Measurements from ENCODE around the gene SLF1.
"Not testable (repeated sequence)": the region's sequence is repeated elsewhere in the genome, so short reads cannot be mapped to it uniquely, and the experiment has no call there.

Gene SLF1

GRCh38 chr5:94618493-94619328, at the start of gene SLF1, which contains the start of gene KIAA0825:
Gene SLF1 (plus strand): TSS chr5:94618669. CDS start chr5:94628811, 10,142 bp downstream.
Gene KIAA0825 (minus strand): TSS chr5:94618604. CDS start chr5:94537126, 81,478 bp downstream.
- Histone ChIP-seq H3K9ac (ENCODE audit: low read depth, low read length, poor library complexity, severe bottlenecking) (peak within 1 kb of the TSS; percentile 65), H3K9me2 (replicated peaks; ENCODE audit: low read depth, low read length) (no peaks in the 10 kb centered on the region), H3K4me1 (ENCODE audit: insufficient read depth, low read length, poor library complexity, severe bottlenecking) (peaks cover 18% of the 10 kb centered on the region), H3K4me2 (ENCODE audit: low read depth, low read length, poor library complexity, severe bottlenecking) (peak within 1 kb of the TSS; percentile 82), H3K79me2 (ENCODE audit: insufficient read depth, low read length) (peaks cover 19% of the 10 kb centered on the region), H3K9me3 (ENCODE audit: insufficient read depth, low read depth, low read length) (no peaks in the 10 kb centered on the region), H4K20me1 (ENCODE audit: insufficient read depth, low read length, poor library complexity, severe bottlenecking) (peaks cover 25% of the 10 kb centered on the region), H3K4me3 (ENCODE audit: low read length, poor library complexity, severe bottlenecking) (peak within 1 kb of the TSS; percentile 84), H3K36me3 (ENCODE audit: insufficient read depth, low read length) (no peaks in the 10 kb centered on the region), H2AFZ (ENCODE audit: low read length) (peak within 1 kb of the TSS; percentile 98), H3F3A (ENCODE audit: low read depth) (no peaks in the 10 kb centered on the region), H3K27me3 (ENCODE audit: insufficient read depth, low read length, poor library complexity, severe bottlenecking) (no peaks in the 10 kb centered on the region)
- no peak for TF ChIP-seq EZH2phosphoT487 (IDR thresholded peaks at IDR 0.05; ENCODE audit: borderline replicate concordance)
- TF ChIP-seq, protein P1, sequence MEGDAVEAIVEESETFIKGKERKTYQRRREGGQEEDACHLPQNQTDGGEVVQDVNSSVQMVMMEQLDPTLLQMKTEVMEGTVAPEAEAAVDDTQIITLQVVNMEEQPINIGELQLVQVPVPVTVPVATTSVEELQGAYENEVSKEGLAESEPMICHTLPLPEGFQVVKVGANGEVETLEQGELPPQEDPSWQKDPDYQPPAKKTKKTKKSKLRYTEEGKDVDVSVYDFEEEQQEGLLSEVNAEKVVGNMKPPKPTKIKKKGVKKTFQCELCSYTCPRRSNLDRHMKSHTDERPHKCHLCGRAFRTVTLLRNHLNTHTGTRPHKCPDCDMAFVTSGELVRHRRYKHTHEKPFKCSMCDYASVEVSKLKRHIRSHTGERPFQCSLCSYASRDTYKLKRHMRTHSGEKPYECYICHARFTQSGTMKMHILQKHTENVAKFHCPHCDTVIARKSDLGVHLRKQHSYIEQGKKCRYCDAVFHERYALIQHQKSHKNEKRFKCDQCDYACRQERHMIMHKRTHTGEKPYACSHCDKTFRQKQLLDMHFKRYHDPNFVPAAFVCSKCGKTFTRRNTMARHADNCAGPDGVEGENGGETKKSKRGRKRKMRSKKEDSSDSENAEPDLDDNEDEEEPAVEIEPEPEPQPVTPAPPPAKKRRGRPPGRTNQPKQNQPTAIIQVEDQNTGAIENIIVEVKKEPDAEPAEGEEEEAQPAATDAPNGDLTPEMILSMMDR (conservative IDR thresholded peaks at IDR 0.05; ENCODE audit: low read length): no peak

DNA sequence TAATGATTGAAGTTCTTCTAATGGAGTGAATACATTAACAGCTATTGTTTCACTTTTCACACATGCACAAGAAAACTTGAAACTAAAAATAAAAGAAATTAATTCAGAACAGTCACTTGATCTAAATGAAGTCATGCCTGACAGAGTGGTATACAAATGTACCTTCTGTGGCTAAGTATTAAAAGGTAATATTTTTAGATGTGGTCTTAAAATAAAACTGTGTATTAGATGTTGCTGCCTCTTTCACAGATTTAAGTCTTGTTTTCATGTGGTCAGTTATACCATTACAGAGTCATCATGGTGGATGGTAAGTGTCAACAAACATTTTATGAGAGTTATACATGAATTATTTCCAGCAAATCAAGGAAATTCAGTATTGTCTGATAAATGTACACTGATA, 47.1 kb upstream of the SLF1 start:
- no peak overlapping the region for H3K9ac ChIP-seq (ENCODE audit: low read depth, low read length, poor library complexity, severe bottlenecking)
- no peak overlapping the region for H3K4me3 ChIP-seq (ENCODE audit: low read length, poor library complexity, severe bottlenecking)
- H3K27me3 ChIP-seq (ENCODE audit: insufficient read depth, low read length, poor library complexity, severe bottlenecking): no peaks in the 10 kb centered on the region
- no peak overlapping the region for H2AFZ ChIP-seq (ENCODE audit: low read length)
- H3K36me3 ChIP-seq (ENCODE audit: insufficient read depth, low read length): no peaks in the 10 kb centered on the region
- H3K4me2 ChIP-seq (ENCODE audit: low read depth, low read length, poor library complexity, severe bottlenecking): no peak overlapping the region
- H3F3A ChIP-seq (ENCODE audit: low read depth): no peaks in the 10 kb centered on the region
- no peaks in the 10 kb centered on the region for H3K4me1 ChIP-seq (ENCODE audit: insufficient read depth, low read length, poor library complexity, severe bottlenecking)
- TF ChIP-seq EZH2phosphoT487 (IDR thresholded peaks at IDR 0.05; ENCODE audit: borderline replicate concordance): no peak
- TF ChIP-seq, protein P1 (conservative IDR thresholded peaks at IDR 0.05; ENCODE audit: low read length): no peak
- H3K9me2 ChIP-seq (replicated peaks; ENCODE audit: low read depth, low read length): no peaks in the 10 kb centered on the region
- H3K79me2 ChIP-seq (ENCODE audit: insufficient read depth, low read length): no peaks in the 10 kb centered on the region
- H3K9me3 ChIP-seq (ENCODE audit: insufficient read depth, low read depth, low read length): no peaks in the 10 kb centered on the region
- H4K20me1 ChIP-seq (ENCODE audit: insufficient read depth, low read length, poor library complexity, severe bottlenecking): no peaks in the 10 kb centered on the region

DNA sequence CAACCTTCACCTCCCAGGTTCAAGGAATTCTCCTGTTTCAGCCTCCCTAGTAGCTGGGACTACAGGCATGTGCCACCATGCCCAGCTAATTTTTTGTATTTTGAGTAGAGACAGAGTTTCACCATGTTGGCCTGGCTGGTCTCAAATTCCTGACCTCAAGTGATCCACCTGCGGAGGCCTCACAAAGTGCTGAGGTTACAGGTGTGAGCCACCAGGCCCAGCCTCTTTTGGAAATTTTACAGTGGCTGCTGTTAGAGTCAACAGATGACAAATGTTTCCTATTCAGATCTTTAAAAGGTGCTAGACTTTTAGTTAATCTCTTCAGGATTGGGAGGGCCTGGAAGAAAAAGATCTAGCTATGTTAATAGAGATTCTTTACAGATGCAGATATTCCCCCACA, 45.1 kb upstream of the SLF1 start:
- H3K9me2 ChIP-seq (replicated peaks; ENCODE audit: low read depth, low read length); H3F3A ChIP-seq (ENCODE audit: low read depth); H3K4me1 ChIP-seq (ENCODE audit: insufficient read depth, low read length, poor library complexity, severe bottlenecking); H3K9me3 ChIP-seq (ENCODE audit: insufficient read depth, low read depth, low read length); H2AFZ ChIP-seq (ENCODE audit: low read length); H3K9ac ChIP-seq (ENCODE audit: low read depth, low read length, poor library complexity, severe bottlenecking); H3K4me3 ChIP-seq (ENCODE audit: low read length, poor library complexity, severe bottlenecking); H3K36me3 ChIP-seq (ENCODE audit: insufficient read depth, low read length); H3K79me2 ChIP-seq (ENCODE audit: insufficient read depth, low read length); H4K20me1 ChIP-seq (ENCODE audit: insufficient read depth, low read length, poor library complexity, severe bottlenecking); H3K4me2 ChIP-seq (ENCODE audit: low read depth, low read length, poor library complexity, severe bottlenecking); H3K27me3 ChIP-seq (ENCODE audit: insufficient read depth, low read length, poor library complexity, severe bottlenecking): not testable (repeated sequence)
